GM21619 (cell line): ENCODE results near the gene SMARCC1.
"Not testable (repeated sequence)": the region's sequence is repeated elsewhere in the genome, so short reads cannot be mapped to it uniquely, and the experiment has no call there.

Experiments
- ATAC-seq: cut with Tn5 transposase; IDR thresholded peaks from one replicate; pipeline ENCODE4 v1.9.1; 2021; ENCODE audit not compliant: unreplicated experiment

Gene SMARCC1

DNA sequence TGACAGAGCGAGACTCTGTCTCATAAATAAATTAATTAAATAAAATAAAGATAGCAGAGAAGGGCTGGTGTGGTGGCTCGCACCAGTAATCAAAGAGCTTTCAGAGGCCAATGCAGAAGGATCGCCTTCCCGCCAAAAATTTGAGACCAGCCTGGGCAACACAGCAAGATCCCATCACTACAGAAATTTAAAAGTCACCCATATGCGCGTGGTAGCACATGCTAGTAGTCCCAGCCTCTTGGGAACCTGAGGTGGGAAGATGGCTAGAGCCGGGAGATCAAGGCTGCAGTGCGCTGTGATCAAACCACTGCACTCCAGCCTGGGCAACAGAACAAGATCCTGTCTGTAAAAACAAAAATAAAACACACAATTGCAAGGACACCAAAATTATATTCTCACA lies 9.6 kb downstream of the SMARCC1 start:
- no peak for ATAC-seq

DNA sequence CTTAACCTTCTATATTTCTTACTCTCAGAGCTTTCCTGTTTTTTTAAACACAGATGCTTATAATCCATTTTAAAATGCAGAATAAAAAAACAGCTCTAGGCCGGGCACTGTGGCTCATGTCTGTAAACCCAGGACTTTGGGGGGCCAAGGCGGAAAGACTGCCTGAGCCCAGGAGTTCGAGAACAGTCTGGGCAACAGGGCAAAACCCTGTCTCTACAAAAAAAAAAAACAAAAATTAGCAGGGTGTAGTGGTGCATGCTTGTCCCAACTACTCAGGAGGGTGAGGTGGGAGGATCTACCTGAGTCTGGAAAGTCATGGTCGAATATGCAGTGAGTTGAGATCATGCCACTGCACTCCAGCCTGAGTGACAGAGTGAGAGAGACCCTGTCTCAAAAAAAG lies 15.5 kb downstream of the SMARCC1 start:
- ATAC-seq: no peak

DNA sequence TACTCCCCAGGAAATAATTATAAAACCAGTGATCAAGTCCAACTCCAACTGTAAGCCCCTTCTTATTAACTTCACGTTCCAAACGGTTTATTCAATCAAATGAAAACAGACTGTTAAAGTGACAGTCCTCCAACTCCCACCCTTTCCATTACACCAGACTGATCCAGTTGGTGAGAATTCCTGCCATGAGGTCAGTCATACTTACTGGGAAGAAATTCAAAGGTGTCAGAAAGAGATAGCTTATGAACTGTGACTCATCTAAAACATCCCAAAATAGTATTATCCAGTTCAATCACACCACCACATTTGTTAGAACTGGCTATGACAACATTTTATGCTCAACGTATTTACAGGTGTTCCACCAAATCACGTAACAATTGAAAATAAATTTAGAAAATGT lies 19.5 kb downstream of the SMARCC1 start:
- no peak for ATAC-seq

DNA sequence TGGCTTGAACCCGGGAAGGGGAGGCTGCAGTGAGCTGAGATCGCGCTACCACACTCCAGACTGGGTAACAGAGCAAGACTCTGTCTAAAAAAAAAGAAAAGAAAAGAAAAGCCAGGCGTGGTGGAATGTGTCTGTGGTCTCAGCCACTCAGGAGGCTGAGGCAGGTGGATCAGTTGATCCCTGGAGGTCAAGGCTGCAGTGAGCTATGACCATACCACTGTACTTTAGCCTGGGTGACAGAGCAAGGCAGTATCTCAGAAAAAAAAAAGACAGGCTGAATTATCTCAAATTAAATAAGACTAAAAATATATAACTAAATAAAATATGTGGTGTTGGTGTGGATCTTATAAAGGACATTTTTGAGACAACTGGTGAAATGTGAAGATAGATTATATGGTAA lies 20.6 kb downstream of the SMARCC1 start:
- no peak for ATAC-seq

DNA sequence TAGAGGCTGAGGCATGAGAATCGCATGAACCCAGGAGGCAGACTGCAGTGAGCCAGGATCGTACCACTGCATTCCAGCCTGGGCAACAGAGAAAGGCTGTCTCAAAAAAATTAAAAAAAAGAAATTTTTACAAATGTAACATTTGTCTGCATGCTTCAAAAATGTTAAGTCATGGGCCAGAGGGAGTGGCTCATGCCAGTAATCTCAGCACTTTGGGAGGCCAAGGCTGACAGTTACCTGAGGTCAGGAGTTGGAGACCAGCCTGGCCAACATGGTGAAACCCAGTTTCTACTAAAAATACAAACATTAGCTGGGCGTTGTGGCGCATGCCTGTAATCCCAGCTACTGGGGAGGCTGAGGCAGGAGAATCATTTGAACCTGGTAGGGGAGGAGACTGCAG lies 21.5 kb downstream of the SMARCC1 start:
- not testable (repeated sequence) for ATAC-seq

DNA sequence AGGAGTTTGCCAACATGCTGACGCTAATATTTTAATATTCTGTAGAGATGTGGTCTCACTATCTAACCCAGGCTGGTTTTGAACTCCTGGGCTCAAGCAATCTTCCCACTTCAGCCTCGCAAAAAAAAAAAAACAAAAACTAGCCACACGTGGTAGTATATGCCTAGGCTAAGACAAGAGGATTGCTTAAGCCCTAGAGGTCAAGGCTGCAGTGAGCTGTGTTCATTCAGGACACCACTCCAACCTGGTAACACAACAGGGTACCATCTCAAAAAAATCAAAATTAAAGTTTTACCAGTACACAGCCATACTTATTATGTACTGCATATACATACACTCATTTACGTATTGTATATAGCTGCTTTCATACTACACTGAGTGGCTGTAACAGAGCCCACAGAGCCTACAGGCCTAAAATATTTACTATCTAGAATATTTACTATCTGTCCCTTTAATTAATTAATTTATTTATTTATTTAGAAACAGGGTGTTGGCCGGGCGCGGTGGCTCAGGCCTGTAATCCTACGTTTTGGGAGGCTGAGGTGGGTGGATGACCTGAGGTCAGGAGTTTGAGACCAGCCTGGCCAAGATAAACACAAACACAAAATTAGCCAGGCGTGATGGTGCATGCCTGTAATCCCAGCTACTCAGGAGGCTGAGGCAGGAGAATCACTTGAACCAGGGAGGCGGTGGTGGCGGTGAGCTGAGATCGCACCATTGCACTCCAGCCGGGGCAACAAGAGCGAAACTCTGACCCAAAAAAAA lies 23.2 kb downstream of the SMARCC1 start:
- ATAC-seq: no peak

DNA sequence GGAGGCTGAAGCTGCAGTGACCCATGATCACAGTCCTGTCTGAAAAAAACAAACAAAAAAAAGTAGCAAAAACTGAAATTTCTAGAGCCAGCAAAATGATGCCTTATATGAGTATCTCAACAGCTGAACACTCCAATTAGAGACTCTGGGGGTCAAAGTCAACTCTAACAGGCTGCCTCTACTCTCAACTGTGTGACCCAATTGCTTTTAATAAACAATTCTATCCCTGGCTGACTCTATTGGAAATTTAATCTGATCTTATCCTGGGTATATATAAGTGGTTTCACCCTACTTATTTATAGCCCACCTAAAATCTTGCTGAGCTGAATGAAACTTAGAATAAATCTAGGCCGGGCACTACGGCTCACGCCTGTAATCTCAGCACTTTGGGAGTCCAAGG lies 29.0 kb downstream of the SMARCC1 start:
- no peak for ATAC-seq

DNA sequence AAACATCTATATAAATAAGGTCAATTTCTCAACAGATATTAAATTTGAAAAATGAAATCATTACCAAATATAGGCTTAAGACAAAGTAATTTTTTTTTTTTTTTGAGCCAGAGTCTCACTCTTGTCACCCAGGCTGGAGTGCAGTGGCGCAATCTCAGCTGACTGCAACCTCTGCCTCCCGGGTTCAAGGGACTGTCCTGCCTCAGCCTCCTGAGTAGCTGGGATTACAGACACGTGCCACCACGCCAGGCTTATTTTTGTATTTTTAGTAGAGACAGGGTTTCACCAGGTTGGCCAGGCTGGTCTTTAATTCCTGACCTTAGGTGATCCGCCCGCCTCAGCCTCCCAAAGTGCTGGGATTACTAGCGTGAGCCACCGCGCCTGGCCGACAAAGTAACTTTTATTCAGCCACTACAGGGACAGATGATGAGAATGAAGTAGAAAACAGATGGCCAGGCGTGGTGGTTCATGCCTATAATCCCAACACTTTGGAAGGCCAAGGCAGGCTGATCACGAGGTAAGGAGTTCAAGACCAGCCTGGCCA lies 30.8 kb downstream of the SMARCC1 start:
- not testable (repeated sequence) for ATAC-seq

DNA sequence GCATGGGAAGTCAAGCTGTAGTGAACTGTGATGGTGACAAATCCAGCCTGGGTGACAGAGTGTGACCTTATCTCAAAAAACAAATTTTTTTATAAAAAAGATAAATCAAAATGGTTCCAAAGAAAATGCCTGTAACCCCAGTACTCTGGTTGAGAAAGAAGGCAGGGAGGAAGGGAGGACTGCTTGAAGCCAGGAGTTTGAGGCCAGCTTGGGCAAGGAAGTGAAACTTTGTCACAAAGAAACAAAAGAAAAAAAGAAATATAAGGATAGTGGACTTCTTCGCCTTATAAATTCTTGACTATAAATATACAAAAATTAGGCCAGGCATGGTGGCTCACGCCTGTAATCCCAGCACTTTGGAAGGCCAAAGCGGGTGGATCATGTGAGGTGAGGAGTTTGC lies 34.1 kb downstream of the SMARCC1 start:
- ATAC-seq: no peak

DNA sequence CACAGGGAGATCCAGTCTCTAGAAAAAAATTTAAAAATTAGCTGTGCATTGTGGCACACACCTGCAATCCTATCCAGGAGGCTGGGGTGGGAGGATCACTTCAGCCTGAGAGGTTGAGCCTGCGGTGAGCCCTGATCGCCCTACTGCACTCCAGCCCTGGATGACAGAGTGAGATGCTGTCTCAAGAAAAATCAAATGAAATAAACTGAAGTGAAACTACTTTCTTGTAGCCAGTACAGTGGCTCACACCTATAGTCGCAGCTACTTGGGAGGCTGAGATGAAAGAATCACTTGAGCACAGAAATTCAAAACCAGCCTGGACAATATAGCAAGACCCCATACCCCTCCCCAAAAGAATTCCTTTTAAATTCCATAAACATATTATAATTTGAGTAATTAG lies 35.4 kb downstream of the SMARCC1 start:
- no peak for ATAC-seq

DNA sequence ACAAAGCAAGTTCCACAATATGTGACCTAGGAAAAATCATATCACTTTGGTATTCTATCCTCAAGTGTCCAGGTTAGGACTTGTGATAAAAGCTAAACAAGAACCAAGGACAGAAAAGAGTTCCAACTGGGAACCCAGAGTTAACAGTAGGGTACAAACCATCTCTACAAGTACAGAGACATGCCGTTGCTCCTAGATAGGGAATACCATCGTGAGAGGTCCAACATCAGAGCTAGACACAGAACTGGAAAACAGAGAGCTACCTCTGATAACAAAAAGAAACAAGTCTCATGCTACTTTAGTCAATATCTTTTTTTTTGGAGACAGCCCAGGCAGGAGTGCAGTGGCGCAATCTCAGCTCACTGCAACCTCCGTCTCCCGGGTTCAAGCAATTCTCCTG lies 37.8 kb downstream of the SMARCC1 start:
- no peak for ATAC-seq

DNA sequence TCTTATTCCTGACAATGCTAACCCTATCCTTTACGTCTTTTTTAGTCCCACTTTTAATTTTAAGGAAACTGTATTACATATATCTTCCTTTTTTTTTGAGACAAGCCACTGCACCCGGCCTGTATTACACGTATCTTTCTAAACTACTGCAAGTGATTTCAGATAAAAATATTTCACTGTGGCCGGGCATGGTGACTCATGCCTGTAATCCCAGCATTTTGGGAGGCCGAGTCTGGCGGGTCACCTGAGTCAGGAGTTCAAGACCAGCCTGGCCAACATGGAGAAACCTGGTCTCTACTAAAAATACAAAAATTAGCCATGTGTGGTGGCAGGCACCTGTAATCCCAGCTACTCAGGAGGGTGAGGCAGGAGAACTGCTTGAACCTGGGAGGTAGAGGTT lies 38.3 kb downstream of the SMARCC1 start:
- ATAC-seq: not testable (repeated sequence)

DNA sequence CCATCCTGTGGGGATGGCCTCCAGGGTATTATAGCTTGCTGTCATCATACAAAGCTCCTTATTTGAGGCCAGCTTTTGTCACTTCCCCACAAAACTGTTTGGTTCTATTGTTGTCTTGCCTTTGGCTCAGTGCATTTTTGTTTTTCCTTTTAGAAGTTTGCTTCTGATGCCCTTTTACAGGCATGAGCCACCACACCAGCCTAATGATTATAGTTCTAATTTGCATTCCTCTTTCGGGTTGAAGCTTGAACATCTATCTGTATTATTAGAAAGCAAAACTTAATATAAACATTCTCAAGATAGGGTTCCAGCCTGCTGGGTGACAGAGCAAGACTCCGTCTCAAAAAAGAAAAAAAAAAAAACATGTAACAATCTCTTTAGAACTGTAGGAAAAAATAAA lies 39.8 kb downstream of the SMARCC1 start:
- peak; percentile 52 for ATAC-seq

DNA sequence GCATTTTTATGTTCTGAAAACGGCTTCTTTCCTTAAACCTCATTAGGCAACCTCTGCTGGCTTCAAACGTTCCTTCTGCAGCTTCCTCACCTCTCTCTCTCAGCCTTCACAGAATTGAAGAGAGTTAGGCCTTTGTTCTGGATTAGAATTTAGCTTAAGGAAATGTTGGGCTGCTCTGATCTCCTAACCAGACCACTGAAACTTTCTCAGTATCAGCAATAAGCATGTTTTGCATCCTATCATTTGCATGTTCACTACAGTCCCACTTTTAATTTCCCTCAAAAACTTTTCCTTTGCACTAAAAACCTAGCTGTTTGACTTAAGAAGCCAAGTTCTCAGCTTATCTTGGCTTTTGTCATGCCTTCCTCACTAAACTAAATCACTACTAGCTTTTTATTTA lies 49.5 kb downstream of the SMARCC1 start:
- no peak for ATAC-seq

DNA sequence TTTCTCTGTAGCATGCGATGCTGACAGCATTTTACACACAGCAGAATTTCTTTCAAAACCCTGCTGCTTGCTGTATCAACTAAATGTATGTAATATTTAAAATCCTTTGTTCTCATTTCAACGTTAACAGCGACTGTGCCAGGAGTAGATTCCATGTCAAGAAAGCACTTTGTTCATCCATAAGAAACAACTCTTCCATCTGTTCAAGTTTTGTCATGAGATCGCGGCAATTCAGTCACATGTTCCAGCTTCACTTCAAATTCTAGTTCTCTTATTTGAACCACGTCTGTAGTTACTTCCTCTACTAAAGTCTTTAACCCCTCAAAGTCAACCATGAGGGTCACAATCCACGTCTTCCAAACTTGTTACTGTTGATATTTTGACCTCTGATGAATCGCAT lies 50.6 kb downstream of the SMARCC1 start:
- no peak for ATAC-seq

DNA sequence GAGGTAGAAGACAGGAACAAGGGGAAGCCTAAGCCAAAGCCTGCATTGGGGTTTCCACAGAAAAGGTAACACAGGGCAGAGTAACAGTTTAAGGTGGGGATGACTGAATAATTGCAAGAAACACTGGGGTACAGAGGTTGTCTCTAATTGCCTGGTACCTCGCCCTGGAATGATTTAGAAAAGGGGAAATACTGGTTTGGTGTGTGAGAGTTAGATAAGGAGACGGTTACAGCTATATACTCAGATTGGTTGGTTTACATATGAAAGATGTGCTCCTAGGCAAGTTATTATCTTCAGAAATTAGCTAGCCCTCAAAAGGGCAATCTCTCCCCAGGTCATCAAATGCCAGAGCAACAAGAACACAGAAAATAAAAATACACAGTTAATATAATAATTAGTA lies 58.8 kb downstream of the SMARCC1 start:
- ATAC-seq: no peak

DNA sequence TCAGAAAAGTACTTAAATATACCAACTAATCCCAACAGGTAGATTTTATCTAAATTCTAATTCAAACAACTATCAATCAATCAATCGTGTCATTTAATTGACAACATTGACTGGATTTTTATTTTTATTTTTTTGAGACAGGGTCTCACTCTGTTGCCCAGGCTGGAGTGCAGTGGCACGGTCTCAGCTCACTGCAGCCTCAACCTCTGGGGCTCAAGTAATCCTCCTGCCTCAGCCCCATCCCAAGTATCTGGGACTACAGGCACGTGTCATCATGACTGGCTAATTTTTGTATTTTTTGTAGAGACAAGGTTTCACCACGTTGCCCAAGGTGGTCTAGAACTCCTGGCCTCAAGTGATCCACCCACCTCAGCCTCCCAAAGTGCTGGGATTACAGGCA lies 64.2 kb downstream of the SMARCC1 start:
- ATAC-seq: not testable (repeated sequence)

DNA sequence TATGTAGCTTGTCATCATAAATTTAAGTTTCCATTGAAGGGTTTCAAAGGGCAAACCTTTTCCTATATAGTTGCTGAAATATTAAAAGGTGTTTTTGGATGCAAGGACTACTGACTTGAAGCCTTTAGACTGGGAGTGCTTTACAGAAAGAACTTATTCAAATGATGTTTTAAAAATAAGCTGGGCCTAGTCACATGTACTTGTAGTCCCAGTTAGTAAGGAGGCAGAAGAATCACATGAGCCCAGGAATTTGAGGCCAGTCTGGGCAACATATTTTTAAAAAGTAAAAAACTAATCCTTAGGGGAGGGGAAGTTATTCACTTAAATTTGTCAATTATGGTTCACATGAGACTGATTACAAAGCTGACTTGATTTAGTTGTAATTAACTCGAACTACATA lies 65.0 kb downstream of the SMARCC1 start:
- no peak for ATAC-seq

DNA sequence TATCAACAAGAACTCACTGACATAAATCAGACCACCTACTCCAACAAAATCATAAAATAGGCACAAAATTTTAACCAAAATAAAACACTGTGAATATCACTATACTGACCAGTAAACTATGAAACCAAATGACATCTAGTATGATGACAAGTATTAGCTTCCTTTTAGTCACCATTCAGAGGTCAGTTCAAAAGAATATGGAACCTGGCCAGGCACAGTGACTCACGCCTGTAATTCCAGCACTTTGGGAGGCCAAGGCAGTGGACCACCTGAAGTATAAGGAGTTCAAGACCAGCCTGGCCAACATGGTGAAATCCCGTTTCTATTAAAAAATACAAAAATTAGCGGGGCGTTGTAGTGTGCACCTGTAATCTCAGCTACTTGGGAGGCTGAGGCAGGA lies 65.8 kb downstream of the SMARCC1 start:
- no peak for ATAC-seq

DNA sequence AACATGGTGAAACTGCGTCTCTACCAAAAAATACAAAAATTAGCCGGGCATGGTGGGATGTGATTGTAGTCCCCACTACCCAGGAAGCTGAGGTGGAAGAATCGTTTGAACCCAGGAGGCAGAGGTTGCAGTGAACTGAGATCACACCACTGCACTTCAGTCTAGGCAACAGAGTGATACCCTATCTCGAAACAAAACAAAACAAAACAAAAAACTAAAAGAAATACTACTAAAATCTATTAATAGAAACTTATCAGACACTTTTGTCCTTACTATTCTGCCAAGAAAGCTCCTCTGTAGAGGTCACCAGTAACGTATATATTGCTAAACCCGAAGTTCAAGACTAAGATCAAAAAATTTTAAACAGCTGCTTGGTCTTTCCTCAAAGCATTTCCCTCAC lies 67.1 kb downstream of the SMARCC1 start:
- ATAC-seq: no peak

DNA sequence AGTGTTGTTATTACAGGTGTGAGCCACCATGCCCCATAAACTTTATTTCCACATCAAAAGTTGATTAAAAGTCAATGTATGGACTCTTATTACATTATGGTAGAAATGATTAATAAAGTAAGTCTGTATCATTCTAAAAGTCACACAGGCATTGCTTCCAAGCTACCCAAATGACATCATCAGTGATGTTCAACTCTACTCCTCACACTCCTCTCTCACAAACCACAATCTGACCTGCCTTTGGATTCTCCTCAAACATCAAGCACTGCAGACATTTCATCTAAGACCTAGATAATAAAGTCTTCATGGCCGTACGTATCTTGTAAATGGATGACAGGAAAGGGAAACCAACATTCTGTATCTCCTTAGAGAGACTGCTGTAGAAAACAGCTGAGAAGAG lies 68.0 kb downstream of the SMARCC1 start:
- no peak for ATAC-seq

DNA sequence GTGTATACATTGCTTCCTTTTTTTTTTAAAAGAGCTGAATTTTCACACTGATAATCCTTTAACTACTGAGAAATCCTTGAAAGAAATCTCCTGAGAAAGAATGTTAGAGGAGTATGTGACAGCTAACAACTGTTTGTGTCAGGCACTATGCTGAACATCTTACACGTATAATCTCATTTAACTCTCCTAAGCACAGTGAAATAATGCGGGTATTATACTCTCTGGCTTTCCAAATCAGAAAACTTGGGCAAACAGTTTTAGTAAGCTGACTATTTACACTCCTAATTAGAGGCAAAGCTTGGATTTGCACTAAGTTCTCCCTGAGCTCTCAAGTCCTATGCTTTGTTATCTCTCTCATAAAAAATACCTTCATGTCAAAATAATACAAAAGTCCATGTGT lies 69.3 kb downstream of the SMARCC1 start:
- ATAC-seq: no peak

DNA sequence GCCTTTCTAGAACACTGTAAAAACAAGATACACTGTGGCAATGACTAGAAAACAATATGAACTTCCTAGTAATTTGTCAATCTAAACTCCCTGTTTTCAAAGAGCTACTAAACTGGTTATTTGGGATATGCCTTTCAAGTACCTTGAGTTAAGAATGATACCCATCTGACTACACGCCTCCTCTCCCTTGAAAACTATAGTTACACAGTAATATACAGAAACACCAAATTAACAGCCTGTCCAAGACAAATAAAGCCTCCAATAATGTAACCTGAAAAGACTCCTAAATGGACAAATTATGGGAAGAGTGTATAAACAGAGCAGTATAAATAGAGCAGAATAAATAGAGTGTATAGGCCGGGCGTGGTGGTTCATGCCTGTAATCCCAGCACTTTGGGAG lies 70.1 kb downstream of the SMARCC1 start:
- no peak for ATAC-seq
